ENCODE results near the gene CFAP57. TPM values are rescaled to one million over a fixed set of nuclear protein-coding genes. Genes with fewer than 3 reads are reported as not detected.
A peak's percentile ranks its signal among the peaks of the same experiment; 100 is the strongest.

Gene CFAP57
- total and polyA plus RNA-seq, 2 experiments from 2014 or later, result 0.10 to 0.46 TPM

GRCh38 chr1:43273708-43274107, 101.6 kb downstream of the CFAP57 start:
- no peak for DNase-seq (ENCODE audit: low spot score)
- Histone ChIP-seq H3K4me3 (no peak overlapping the region), H3K9me2 (replicated peaks; ENCODE audit: insufficient read depth) (no peaks in the 10 kb centered on the region), H3K27ac (peak overlapping the region; percentile 7), H3K79me2 (peaks cover 5% of the 10 kb centered on the region), H2AFZ (no peak overlapping the region), H3K36me3 (replicated peaks; ENCODE audit: insufficient read depth, low read depth) (no peaks in the 10 kb centered on the region), H3K27me3 (no peaks in the 10 kb centered on the region), H3K4me1 (ENCODE audit: insufficient read depth) (peaks cover 27% of the 10 kb centered on the region), H4K20me1 (ENCODE audit: insufficient read depth, poor library complexity, severe bottlenecking) (no peaks in the 10 kb centered on the region), H3K9me3 (ENCODE audit: low read depth) (no peaks in the 10 kb centered on the region), H3K4me2 (no peak overlapping the region)
- TF ChIP-seq EZH2 (IDR thresholded peaks at IDR 0.05; ENCODE audit: borderline replicate concordance), result no peak
- WGBS (ENCODE audit: low lambda C conversion rate, missing lambda C conversion rate), result 91% methylated on average over 7 of the region's 7 CpGs

GRCh38 chr1:43274125-43274803, 102.1 kb downstream of the CFAP57 start:
- 65% methylated on average over 11 of the region's 11 CpGs for WGBS (ENCODE audit: low lambda C conversion rate, missing lambda C conversion rate)
- H3K27me3 ChIP-seq, result no peaks in the 10 kb centered on the region

GRCh38 chr1:43274804-43275180, 102.7 kb downstream of the CFAP57 start:
- Histone ChIP-seq H2AFZ (no peak overlapping the region), H3K36me3 (replicated peaks; ENCODE audit: insufficient read depth, low read depth) (no peaks in the 10 kb centered on the region), H3K27ac (no peak overlapping the region), H3K4me2 (no peak overlapping the region), H3K4me1 (ENCODE audit: insufficient read depth) (peaks cover 26% of the 10 kb centered on the region), H3K9me2 (replicated peaks; ENCODE audit: insufficient read depth) (no peaks in the 10 kb centered on the region), H3K27me3 (no peaks in the 10 kb centered on the region), H3K9me3 (ENCODE audit: low read depth) (no peaks in the 10 kb centered on the region), H3K79me2 (peaks cover 5% of the 10 kb centered on the region), H3K4me3 (no peak overlapping the region), H4K20me1 (ENCODE audit: insufficient read depth, poor library complexity, severe bottlenecking) (no peaks in the 10 kb centered on the region)
- TF ChIP-seq EZH2 (IDR thresholded peaks at IDR 0.05; ENCODE audit: borderline replicate concordance) (no peak), EZH2phosphoT487 (IDR thresholded peaks at IDR 0.05; ENCODE audit: low read depth, severe bottlenecking, unreplicated experiment) (no peak), CTCF (IDR thresholded peaks at IDR 0.05; ENCODE audit: poor library complexity) (no peak)
- DNase-seq (ENCODE audit: low spot score), result no peak
- 97% methylated on average over 8 of the region's 8 CpGs for WGBS (ENCODE audit: low lambda C conversion rate, missing lambda C conversion rate)

More at GRCh38 chr1:43274125-43274803, 102.1 kb downstream of the CFAP57 start:
- no peak overlapping the region for H2AFZ ChIP-seq
- no peak overlapping the region for H3K4me2 ChIP-seq
- no peaks in the 10 kb centered on the region for H3K9me2 ChIP-seq (replicated peaks; ENCODE audit: insufficient read depth)
- peaks cover 27% of the 10 kb centered on the region for H3K4me1 ChIP-seq (ENCODE audit: insufficient read depth)
- peak overlapping the region; percentile 7 for H3K27ac ChIP-seq
- H3K4me3 ChIP-seq, result no peak overlapping the region
- TF ChIP-seq EZH2phosphoT487 (IDR thresholded peaks at IDR 0.05; ENCODE audit: low read depth, severe bottlenecking, unreplicated experiment) (no peak), CTCF (IDR thresholded peaks at IDR 0.05; ENCODE audit: poor library complexity) (no peak), EZH2 (IDR thresholded peaks at IDR 0.05; ENCODE audit: borderline replicate concordance) (no peak)
- H3K79me2 ChIP-seq, result peaks cover 5% of the 10 kb centered on the region
- H4K20me1 ChIP-seq (ENCODE audit: insufficient read depth, poor library complexity, severe bottlenecking), result no peaks in the 10 kb centered on the region
- H3K36me3 ChIP-seq (replicated peaks; ENCODE audit: insufficient read depth, low read depth), result no peaks in the 10 kb centered on the region
- no peaks in the 10 kb centered on the region for H3K9me3 ChIP-seq (ENCODE audit: low read depth)
- DNase-seq (ENCODE audit: low spot score), result no peak

GRCh38 chr1:43275826-43276620, 103.9 kb downstream of the CFAP57 start:
- H3K27me3 ChIP-seq, result no peaks in the 10 kb centered on the region
- no peak overlapping the region for H3K4me3 ChIP-seq
- H2AFZ ChIP-seq, result no peak overlapping the region
- H3K9me3 ChIP-seq (ENCODE audit: low read depth), result no peaks in the 10 kb centered on the region
- no peak for TF ChIP-seq EZH2 (IDR thresholded peaks at IDR 0.05; ENCODE audit: borderline replicate concordance)
- no peak for TF ChIP-seq CTCF (IDR thresholded peaks at IDR 0.05; ENCODE audit: poor library complexity)
- no peak for TF ChIP-seq EZH2phosphoT487 (IDR thresholded peaks at IDR 0.05; ENCODE audit: low read depth, severe bottlenecking, unreplicated experiment)
- H4K20me1 ChIP-seq (ENCODE audit: insufficient read depth, poor library complexity, severe bottlenecking), result no peaks in the 10 kb centered on the region
- H3K4me2 ChIP-seq, result peak overlapping the region; percentile 29
- H3K27ac ChIP-seq, result peak overlapping the region; percentile 75
- 77% methylated on average over 12 of the region's 12 CpGs for WGBS (ENCODE audit: low lambda C conversion rate, missing lambda C conversion rate)
- no peaks in the 10 kb centered on the region for H3K36me3 ChIP-seq (replicated peaks; ENCODE audit: insufficient read depth, low read depth)
- H3K79me2 ChIP-seq, result peaks cover 5% of the 10 kb centered on the region
- peaks cover 22% of the 10 kb centered on the region for H3K4me1 ChIP-seq (ENCODE audit: insufficient read depth)
- H3K9me2 ChIP-seq (replicated peaks; ENCODE audit: insufficient read depth), result no peaks in the 10 kb centered on the region
- DNase-seq (ENCODE audit: low spot score), result no peak
